Measurements from ENCODE around the gene NKPD1. TPM values are rescaled to one million over a fixed set of nuclear protein-coding genes. Genes with fewer than 3 reads are reported as not detected.

The NKPD1 gene
- total RNA-seq, 1 donor from 2014 or later = 0.10 TPM

- H3K9me3 Mint-ChIP-seq (ENCODE audit: low read depth) = no peaks in the 10 kb centered on the region
- H3K4me1 Mint-ChIP-seq (ENCODE audit: low read depth) = peaks cover 11% of the 10 kb centered on the region
- no peak for TF ChIP-seq CTCF (IDR thresholded peaks at IDR 0.05)
- DNase-seq (ENCODE audit: low spot score) = no peak
- no peak overlapping the region for H3K4me3 Mint-ChIP-seq (ENCODE audit: unreplicated experiment)
- no peaks in the 10 kb centered on the region for H3K36me3 Mint-ChIP-seq (ENCODE audit: low read depth)
- H3K27me3 Mint-ChIP-seq (ENCODE audit: low read depth) = no peaks in the 10 kb centered on the region
- H3K27ac Mint-ChIP-seq (ENCODE audit: unreplicated experiment) = no peak overlapping the region
These were observed 43.1 kb downstream of the NKPD1 start for GRCh38 chr19:45117671-45118070.

DNA sequence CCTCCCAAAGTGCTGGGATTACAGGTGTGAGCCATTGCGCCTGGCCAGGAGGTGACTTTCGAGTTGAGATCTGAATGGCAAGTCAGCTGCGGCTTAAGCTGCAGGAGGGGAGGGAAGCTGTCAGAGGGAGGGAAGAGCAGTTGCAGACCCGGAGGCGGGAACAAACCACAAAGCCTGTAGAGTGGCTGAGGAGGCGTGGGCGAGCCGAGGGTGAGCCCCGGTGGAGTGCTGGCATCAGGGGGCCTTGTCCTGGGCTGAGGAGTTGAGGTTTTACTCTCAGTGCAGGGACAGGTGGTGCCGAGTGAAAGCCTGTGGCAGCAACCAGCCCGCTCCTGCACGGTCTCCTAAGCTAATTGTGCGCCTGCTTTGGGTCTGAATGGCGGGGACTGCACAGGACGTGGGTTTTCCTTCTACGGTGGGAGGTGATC lies 43.6 kb downstream of the NKPD1 start:
- DNase-seq (ENCODE audit: low spot score) = no peak
- H3K4me3 Mint-ChIP-seq (ENCODE audit: unreplicated experiment) = no peak overlapping the region
- no peaks in the 10 kb centered on the region for H3K27me3 Mint-ChIP-seq (ENCODE audit: low read depth)
- no peak overlapping the region for H3K27ac Mint-ChIP-seq (ENCODE audit: unreplicated experiment)
- H3K4me1 Mint-ChIP-seq (ENCODE audit: low read depth) = peaks cover 11% of the 10 kb centered on the region
- no peak for TF ChIP-seq CTCF (IDR thresholded peaks at IDR 0.05)
- no peaks in the 10 kb centered on the region for H3K36me3 Mint-ChIP-seq (ENCODE audit: low read depth)
- no peaks in the 10 kb centered on the region for H3K9me3 Mint-ChIP-seq (ENCODE audit: low read depth)

- H3K36me3 Mint-ChIP-seq (ENCODE audit: low read depth) = no peaks in the 10 kb centered on the region
- DNase-seq (ENCODE audit: low spot score) = no peak
- no peak for TF ChIP-seq CTCF (IDR thresholded peaks at IDR 0.05)
- no peaks in the 10 kb centered on the region for H3K9me3 Mint-ChIP-seq (ENCODE audit: low read depth)
- H3K27ac Mint-ChIP-seq (ENCODE audit: unreplicated experiment) = no peak overlapping the region
- no peaks in the 10 kb centered on the region for H3K27me3 Mint-ChIP-seq (ENCODE audit: low read depth)
- peaks cover 11% of the 10 kb centered on the region for H3K4me1 Mint-ChIP-seq (ENCODE audit: low read depth)
- no peak overlapping the region for H3K4me3 Mint-ChIP-seq (ENCODE audit: unreplicated experiment)
These were observed 44.8 kb downstream of the NKPD1 start for GRCh38 chr19:45115809-45116615.

DNA sequence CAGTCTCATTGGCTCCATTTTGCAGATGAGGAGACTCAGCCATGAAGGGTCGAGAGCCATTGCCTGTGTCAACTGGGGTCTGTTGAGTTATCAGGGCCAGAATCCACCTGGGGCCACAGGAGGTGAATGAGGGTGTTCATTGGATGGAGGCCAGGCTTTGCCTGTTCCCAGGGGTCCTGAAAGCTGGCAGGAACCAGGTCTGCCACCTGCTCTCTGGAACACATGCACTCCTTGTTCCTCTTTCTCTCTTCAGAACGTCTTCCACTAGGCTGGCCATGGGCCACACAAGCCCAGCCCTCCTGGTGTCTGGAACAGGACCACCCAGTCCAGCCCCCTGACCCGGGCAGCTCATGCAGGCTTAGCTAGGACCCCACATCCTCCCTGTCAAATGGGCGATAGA lies 46.7 kb downstream of the NKPD1 start:
- no peak for TF ChIP-seq CTCF (IDR thresholded peaks at IDR 0.05)
- Mint-ChIP-seq H3K4me1 (ENCODE audit: low read depth) (peaks cover 11% of the 10 kb centered on the region), H3K9me3 (ENCODE audit: low read depth) (no peaks in the 10 kb centered on the region), H3K4me3 (ENCODE audit: unreplicated experiment) (no peak overlapping the region), H3K27me3 (ENCODE audit: low read depth) (no peaks in the 10 kb centered on the region), H3K36me3 (ENCODE audit: low read depth) (no peaks in the 10 kb centered on the region), H3K27ac (ENCODE audit: unreplicated experiment) (no peak overlapping the region)
- no peak for DNase-seq (ENCODE audit: low spot score)

GRCh38 chr19:45113628-45114027 lies 47.2 kb downstream of the NKPD1 start:
- no peaks in the 10 kb centered on the region for H3K9me3 Mint-ChIP-seq (ENCODE audit: low read depth)
- peaks cover 8% of the 10 kb centered on the region for H3K4me1 Mint-ChIP-seq (ENCODE audit: low read depth)
- no peak for DNase-seq (ENCODE audit: low spot score)
- H3K27ac Mint-ChIP-seq (ENCODE audit: unreplicated experiment) = no peak overlapping the region
- no peak for TF ChIP-seq CTCF (IDR thresholded peaks at IDR 0.05)
- no peak overlapping the region for H3K4me3 Mint-ChIP-seq (ENCODE audit: unreplicated experiment)
- no peaks in the 10 kb centered on the region for H3K36me3 Mint-ChIP-seq (ENCODE audit: low read depth)
- H3K27me3 Mint-ChIP-seq (ENCODE audit: low read depth) = no peaks in the 10 kb centered on the region
